Measurements from ENCODE around the gene SPINT2.
A peak's percentile ranks its signal among the peaks of the same experiment; 100 is the strongest.

Gene SPINT2

DNA sequence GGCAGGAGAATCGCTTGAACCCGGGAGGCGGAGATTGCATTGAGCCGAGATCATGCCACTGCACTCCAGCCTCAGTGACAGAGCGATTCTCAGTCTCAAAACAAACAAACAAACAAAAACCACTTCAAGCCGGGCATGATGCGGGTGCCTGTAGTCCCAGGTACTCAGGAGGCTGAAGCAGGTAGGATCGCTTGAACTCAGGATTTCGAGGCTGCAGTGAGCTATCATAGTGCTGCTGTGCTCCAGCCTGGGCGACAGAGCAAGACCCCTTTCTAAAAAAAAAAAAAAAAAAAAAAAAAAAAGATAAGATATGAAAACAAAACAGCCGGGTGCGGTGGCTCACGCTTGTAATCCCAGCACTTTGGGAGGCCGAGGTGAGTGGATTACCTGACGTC lies 21.1 kb upstream of the SPINT2 start:
- peak overlapping the region; percentile 42; the same call in 1 of the 2 replicates for H3K4me3 ChIP-seq (ENCODE audit: low read depth, low read length)
- TF ChIP-seq, protein P1, sequence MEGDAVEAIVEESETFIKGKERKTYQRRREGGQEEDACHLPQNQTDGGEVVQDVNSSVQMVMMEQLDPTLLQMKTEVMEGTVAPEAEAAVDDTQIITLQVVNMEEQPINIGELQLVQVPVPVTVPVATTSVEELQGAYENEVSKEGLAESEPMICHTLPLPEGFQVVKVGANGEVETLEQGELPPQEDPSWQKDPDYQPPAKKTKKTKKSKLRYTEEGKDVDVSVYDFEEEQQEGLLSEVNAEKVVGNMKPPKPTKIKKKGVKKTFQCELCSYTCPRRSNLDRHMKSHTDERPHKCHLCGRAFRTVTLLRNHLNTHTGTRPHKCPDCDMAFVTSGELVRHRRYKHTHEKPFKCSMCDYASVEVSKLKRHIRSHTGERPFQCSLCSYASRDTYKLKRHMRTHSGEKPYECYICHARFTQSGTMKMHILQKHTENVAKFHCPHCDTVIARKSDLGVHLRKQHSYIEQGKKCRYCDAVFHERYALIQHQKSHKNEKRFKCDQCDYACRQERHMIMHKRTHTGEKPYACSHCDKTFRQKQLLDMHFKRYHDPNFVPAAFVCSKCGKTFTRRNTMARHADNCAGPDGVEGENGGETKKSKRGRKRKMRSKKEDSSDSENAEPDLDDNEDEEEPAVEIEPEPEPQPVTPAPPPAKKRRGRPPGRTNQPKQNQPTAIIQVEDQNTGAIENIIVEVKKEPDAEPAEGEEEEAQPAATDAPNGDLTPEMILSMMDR (IDR thresholded peaks at IDR 0.05; ENCODE audit: low read depth, low read length, missing control alignments): no peak
- DNase-seq (ENCODE audit: low read depth): no peak

DNA sequence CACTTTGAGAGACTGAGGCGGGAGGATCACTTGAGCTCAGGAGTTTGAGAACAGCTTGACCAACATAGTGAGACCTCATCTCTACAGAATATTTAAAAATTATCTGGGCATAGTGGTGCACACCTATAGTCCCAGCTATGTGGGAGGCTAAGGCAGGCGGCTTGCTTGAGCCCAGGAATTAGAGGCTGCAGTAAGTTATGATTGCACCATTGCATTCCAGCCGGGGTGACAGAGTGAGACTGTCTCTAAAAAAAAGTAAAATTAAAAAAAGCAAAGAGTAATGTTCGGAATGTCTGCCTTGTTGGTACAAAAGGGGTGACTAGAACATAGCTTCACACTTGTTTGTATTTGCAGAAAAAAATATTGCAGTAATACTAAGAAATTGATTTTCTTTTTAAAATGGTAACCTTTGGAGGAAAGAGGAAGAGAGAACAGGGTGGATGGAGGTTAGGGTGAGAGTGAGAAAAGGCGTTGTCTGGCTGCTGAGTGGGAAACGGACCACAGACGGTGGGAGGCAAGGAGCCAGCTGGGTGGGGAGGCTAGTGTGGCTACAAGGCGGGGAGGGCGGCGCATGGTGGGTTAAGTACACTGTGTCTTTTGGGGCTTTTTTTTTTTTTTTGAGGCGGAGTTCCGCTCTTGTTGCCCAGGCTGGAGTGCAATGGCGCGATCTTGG lies 18.4 kb upstream of the SPINT2 start:
- DNase-seq (ENCODE audit: low read depth): no peak
- TF ChIP-seq, protein P1 (IDR thresholded peaks at IDR 0.05; ENCODE audit: low read depth, low read length, missing control alignments): no peak
- no peak overlapping the region for H3K4me3 ChIP-seq (ENCODE audit: low read depth, low read length)

DNA sequence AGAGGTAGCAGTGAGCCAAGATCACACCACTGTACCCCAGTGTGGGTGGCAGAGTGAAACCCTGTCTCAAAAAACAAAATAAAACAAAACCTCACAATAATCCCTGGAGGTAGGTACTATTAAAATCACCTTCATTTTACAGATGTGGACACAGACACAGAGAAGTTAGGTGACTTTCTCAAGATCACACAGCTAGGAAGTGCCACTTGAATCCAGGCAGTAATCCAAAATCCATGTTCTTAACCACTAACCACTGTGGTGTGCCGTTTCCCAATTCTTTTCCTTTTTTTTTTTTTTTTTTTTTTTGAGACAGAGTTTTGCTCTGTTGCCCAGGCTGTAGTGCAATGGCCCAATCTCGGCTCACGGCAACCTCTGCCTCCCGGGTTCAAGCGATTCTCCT lies 17.2 kb upstream of the SPINT2 start:
- TF ChIP-seq, protein P1 (IDR thresholded peaks at IDR 0.05; ENCODE audit: low read depth, low read length, missing control alignments): no peak
- DNase-seq (ENCODE audit: low read depth): no peak
- H3K4me3 ChIP-seq (ENCODE audit: low read depth, low read length): no peak overlapping the region

DNA sequence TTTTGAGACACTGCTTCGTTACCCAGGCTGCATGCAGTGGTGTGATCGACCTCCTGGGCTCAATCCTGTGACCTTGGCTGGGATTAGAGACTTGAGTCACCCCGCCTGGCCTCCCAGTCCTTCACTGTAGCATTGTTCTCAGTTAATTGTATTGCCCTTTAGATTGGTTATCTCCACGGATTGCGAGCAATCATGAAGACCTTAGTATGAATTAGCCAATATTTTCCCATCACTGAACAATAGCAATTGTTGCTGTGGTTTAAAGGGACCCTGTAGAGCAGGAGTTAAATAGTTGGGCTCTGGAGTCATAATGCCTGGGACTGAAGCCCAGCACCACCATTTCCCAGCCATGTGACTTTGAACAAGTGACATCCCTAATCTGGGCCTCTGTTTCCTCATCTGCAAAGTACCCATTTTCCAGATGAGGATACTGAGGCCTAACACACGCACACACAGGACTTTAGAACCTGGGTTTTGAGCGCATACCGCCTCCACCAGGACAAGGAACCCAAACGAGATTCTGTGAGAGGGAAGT lies 16.6 kb upstream of the SPINT2 start:
- H3K4me3 ChIP-seq (ENCODE audit: low read depth, low read length): no peak overlapping the region
- no peak for DNase-seq (ENCODE audit: low read depth)
- TF ChIP-seq, protein P1 (IDR thresholded peaks at IDR 0.05; ENCODE audit: low read depth, low read length, missing control alignments): no peak

DNA sequence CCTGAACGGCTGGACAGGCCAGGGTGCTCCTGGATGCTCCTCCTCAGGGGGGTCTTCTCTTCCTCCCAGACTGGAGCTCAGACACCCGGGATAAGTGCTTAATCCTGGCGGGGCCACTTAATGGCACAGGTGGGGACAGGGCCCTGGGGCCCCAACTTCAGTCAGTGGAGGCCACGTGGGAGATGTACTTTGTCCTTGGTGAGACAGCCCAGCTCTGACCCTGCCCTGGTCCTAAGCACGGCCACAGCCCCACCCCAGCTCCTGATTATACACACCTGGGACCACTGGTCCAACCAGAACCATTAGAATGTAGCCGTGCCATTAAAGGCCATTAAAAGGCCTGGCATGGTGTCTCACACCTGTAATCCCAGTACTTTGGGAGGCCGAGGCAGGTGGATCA lies 16.0 kb upstream of the SPINT2 start:
- no peak overlapping the region for H3K4me3 ChIP-seq (ENCODE audit: low read depth, low read length)
- TF ChIP-seq, protein P1 (IDR thresholded peaks at IDR 0.05; ENCODE audit: low read depth, low read length, missing control alignments): no peak
- DNase-seq (ENCODE audit: low read depth): no peak

DNA sequence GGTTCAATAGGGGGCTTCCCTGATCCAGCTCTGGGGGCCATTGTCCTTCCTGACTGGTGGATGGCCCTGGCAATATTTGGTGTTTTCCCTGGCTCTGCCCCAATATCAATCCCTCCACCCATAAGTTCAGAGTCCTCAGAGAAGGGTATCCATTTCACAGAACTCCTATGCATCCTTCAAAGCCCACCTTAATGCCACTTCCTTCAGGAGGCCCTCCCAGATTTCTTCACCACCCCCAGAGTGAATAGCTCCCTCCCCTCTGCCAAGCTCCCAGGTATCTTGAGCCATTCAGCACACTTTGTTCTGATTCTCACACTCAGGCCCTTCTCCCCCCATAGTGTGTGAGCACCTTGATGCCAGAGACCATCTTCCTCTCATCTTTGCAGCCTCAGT lies 13.9 kb upstream of the SPINT2 start:
- TF ChIP-seq, protein P1 (IDR thresholded peaks at IDR 0.05; ENCODE audit: low read depth, low read length, missing control alignments): no peak
- no peak overlapping the region for H3K4me3 ChIP-seq (ENCODE audit: low read depth, low read length)
- no peak for DNase-seq (ENCODE audit: low read depth)
